HepG2 (cell line): Measurements from ENCODE around the gene REEP2. TPM values are rescaled to one million over a fixed set of nuclear protein-coding genes. Genes with fewer than 3 reads are reported as not detected.
A peak's percentile ranks its signal among the peaks of the same experiment; 100 is the strongest.

Source experiments
- BCL6 ChIP-seq: IDR thresholded peaks from 2 replicates; pipeline ENCODE4 v1.6.1; 2016; ENCODE audit warnings: missing genetic modification reagents, missing compliant biosample characterization
- CAMTA2 ChIP-seq: sonication (generic); formaldehyde crosslinking; IDR thresholded peaks from 2 replicates; pipeline ENCODE4 v1.4.0; 2020; ENCODE audit warnings: mild to moderate bottlenecking, missing genetic modification reagents, borderline replicate concordance
- CHCHD3 ChIP-seq: sonication (generic); formaldehyde crosslinking; IDR thresholded peaks from 2 replicates; pipeline ENCODE4 v1.8.0; 2022; ENCODE audit warnings: mild to moderate bottlenecking, missing genetic modification reagents, moderate library complexity
- CHD4 ChIP-seq: fragments of 200-600 bp; sonication (generic); IDR thresholded peaks from 2 replicates; pipeline ENCODE4 v1.7.0; 2017; ENCODE audit warnings: mild to moderate bottlenecking, low read length, borderline replicate concordance
- CREM ChIP-seq, 2 experiments: sonication (generic) in 1 of 2; formaldehyde crosslinking in 1 of 2; IDR thresholded peaks; 2 replicates each; pipeline versions ENCODE4 v1.4.0 to v1.6.1; 2016 to 2020; ENCODE audit warnings: antibody characterized with exemption in 1 of 2, mild to moderate bottlenecking in 1 of 2, missing genetic modification reagents in 1 of 2
- ELF3 ChIP-seq: IDR thresholded peaks from 2 replicates; pipeline ENCODE4 v1.6.1; 2016; ENCODE audit warnings: missing genetic modification reagents, missing compliant biosample characterization
- ELK4 ChIP-seq: sonication (generic); formaldehyde crosslinking; IDR thresholded peaks from 2 replicates; pipeline ENCODE4 v1.9.0; 2021; ENCODE audit warnings: missing genetic modification reagents, borderline replicate concordance
- MTF1 ChIP-seq: sonication (generic); formaldehyde crosslinking; IDR thresholded peaks from 2 replicates; pipeline ENCODE4 v1.5.0; 2020; ENCODE audit warnings: missing genetic modification reagents
- MYPOP ChIP-seq: sonication (generic); formaldehyde crosslinking; IDR thresholded peaks from 2 replicates; pipeline ENCODE4 v1.8.1; 2023; ENCODE audit warnings: mild to moderate bottlenecking, moderate library complexity, missing genetic modification reagents
- PLRG1 ChIP-seq: fragments of 450-650 bp; conservative IDR thresholded peaks from 2 replicates; pipeline ENCODE4 v1.6.1; 2016
- POLR2G ChIP-seq: fragments of 200-400 bp; formaldehyde crosslinking; IDR thresholded peaks from 2 replicates; pipeline ENCODE4 v1.6.1; 2018; ENCODE audit warnings: mild to moderate bottlenecking, low read depth, low read length, moderate library complexity
- RNF2 ChIP-seq: fragments of 450-650 bp; conservative IDR thresholded peaks from 2 replicates; pipeline ENCODE4 v1.6.1; 2016; ENCODE audit warnings: low read depth
- SIN3A ChIP-seq: IDR thresholded peaks from 2 replicates; pipeline ENCODE4 v1.6.1; 2011; ENCODE audit warnings: low read depth, mild to moderate bottlenecking, control low read depth, low read length, borderline replicate concordance
- SSRP1 ChIP-seq: IDR thresholded peaks from 2 replicates; pipeline ENCODE4 v1.6.1; 2016; ENCODE audit warnings: control low read depth
- THAP8 ChIP-seq: sonication (generic); formaldehyde crosslinking; IDR thresholded peaks from 2 replicates; pipeline ENCODE4 v1.5.1; 2020; ENCODE audit warnings: missing genetic modification reagents, mild to moderate bottlenecking, borderline replicate concordance
- THYN1 ChIP-seq: sonication (generic); formaldehyde crosslinking; IDR thresholded peaks from 2 replicates; pipeline ENCODE4 v1.8.1; 2023; ENCODE audit warnings: low read depth, mild to moderate bottlenecking, moderate library complexity, missing genetic modification reagents, borderline replicate concordance
- ZFP41 ChIP-seq: sonication (generic); formaldehyde crosslinking; IDR thresholded peaks from 2 replicates; pipeline ENCODE4 v1.4.0; 2020; ENCODE audit warnings: mild to moderate bottlenecking, missing genetic modification reagents, borderline replicate concordance
- ZNF18 ChIP-seq: sonication (generic); formaldehyde crosslinking; IDR thresholded peaks from 2 replicates; pipeline ENCODE4 v1.8.0; 2022; ENCODE audit warnings: mild to moderate bottlenecking, missing genetic modification reagents; ENCODE audit not compliant: insufficient replicate concordance
- ZNF263 ChIP-seq: sonication (generic); formaldehyde crosslinking; IDR thresholded peaks from 2 replicates; pipeline ENCODE4 v1.4.0; 2020; ENCODE audit warnings: missing genetic modification reagents
- ZNF331 ChIP-seq: sonication (generic); formaldehyde crosslinking; IDR thresholded peaks from 2 replicates; pipeline ENCODE4 v1.4.0; 2020; ENCODE audit warnings: missing genetic modification reagents
- ZNF432 ChIP-seq: sonication (generic); formaldehyde crosslinking; IDR thresholded peaks from 2 replicates; pipeline ENCODE4 v1.5.0; 2020; ENCODE audit warnings: missing genetic modification reagents, mild to moderate bottlenecking, borderline replicate concordance
- ZNF709 ChIP-seq: sonication (generic); formaldehyde crosslinking; IDR thresholded peaks from 2 replicates; pipeline ENCODE4 v1.5.0; 2020; ENCODE audit warnings: mild to moderate bottlenecking, missing genetic modification reagents
- ZNF740 ChIP-seq: sonication (generic); formaldehyde crosslinking; IDR thresholded peaks from 2 replicates; pipeline ENCODE4 v1.4.0; 2020; ENCODE audit warnings: missing genetic modification reagents
- ZNF883 ChIP-seq: sonication (generic); formaldehyde crosslinking; IDR thresholded peaks from 2 replicates; pipeline ENCODE4 v1.5.1; 2020; ENCODE audit warnings: mild to moderate bottlenecking, missing genetic modification reagents; ENCODE audit errors: not compliant biosample characterization
- polyA plus RNA-seq, 8 experiments: library from polyadenylated mRNA; depleted of rRNA in 3 of 8; stranded (reverse) in 7 of 8; unstranded in 1 of 8; fragments of >200 nt; fragmentation: Illumina TruSeq in 4 of 8; extraction: Trizol in 4 of 8; gene quantifications; 2 replicates each; pipeline versions ENCODE4 v1.2.1 to v1.2.3, GENCODE V29; 2011 to 2016; ENCODE audit warnings: low read depth in 4 of 8, missing spikeins in 1 of 8, mixed read lengths in 1 of 8; ENCODE audit not compliant: insufficient read depth in 1 of 8
- total RNA-seq, 5 experiments: library from RNA; depleted of rRNA; stranded (reverse); fragments of >200 nt; fragmentation: Illumina TruSeq; extraction: Trizol; gene quantifications; 2 replicates each; pipeline ENCODE4 v1.2.3, GENCODE V29; 2016; ENCODE audit warnings: low read depth in 1 of 5

Gene REEP2
- total and polyA plus RNA-seq, 2 of the 13 experiments (the other 11 are each of a cell fraction or from before 2014, with no cell fraction given) = 5.3 to 7.8 TPM

- 0 out of 2 replicates have a peak, but pooled peaks have one; percentile 33 for TF ChIP-seq POLR2G
- no peak for TF ChIP-seq ZNF432 (CRISPR knock-in tag)
- peak; percentile 17; the same call in 1 of the 2 replicates for TF ChIP-seq ZNF331 (CRISPR knock-in tag)
- TF ChIP-seq CHD4 = peak; percentile 86; the same call in 1 of the 2 replicates
- peak; percentile 65 for TF ChIP-seq ZNF18 (CRISPR knock-in tag)
- peak; percentile 86 for TF ChIP-seq RNF2
- TF ChIP-seq MTF1 (CRISPR knock-in tag) = no peak
- 0 out of 2 replicates have a peak, but pooled peaks have one; percentile 16 for TF ChIP-seq ELF3 (CRISPR knock-in tag)
- TF ChIP-seq CHCHD3 (CRISPR knock-in tag) = no peak
- 0 out of 2 replicates have a peak, but pooled peaks have one; percentile 9 for TF ChIP-seq THYN1 (CRISPR knock-in tag)
- TF ChIP-seq SSRP1 (CRISPR knock-in tag) = no peak
- TF ChIP-seq SIN3A = peak; percentile 71; the same call in 1 of the 2 replicates
- no peak; the same call in 1 of the 2 replicates for TF ChIP-seq CAMTA2 (CRISPR knock-in tag)
- no peak; the same call in 1 of the 2 replicates for TF ChIP-seq ZNF709 (CRISPR knock-in tag)
- TF ChIP-seq CREM (IDR thresholded peaks at IDR 0.05) = no peak
- TF ChIP-seq CREM (CRISPR knock-in tag; IDR thresholded peaks at IDR 0.05) = no peak
- TF ChIP-seq ZNF883 (CRISPR knock-in tag) = peak; percentile 14
- TF ChIP-seq THAP8 (CRISPR knock-in tag) = no peak
- TF ChIP-seq MYPOP (CRISPR knock-in tag) = 0 out of 2 replicates have a peak, but pooled peaks have one; percentile 20
- TF ChIP-seq BCL6 (CRISPR knock-in tag) = peak; percentile 32; the same call in 1 of the 2 replicates
- TF ChIP-seq ZNF263 = peak; percentile 95
- no peak for TF ChIP-seq ZNF740 (CRISPR knock-in tag)
- TF ChIP-seq ZFP41 (CRISPR knock-in tag) = peak; percentile 21; the same call in 1 of the 2 replicates
- TF ChIP-seq PLRG1 = no peak
- peak; percentile 99; the same call in 1 of the 2 replicates for TF ChIP-seq ELK4
Measured at GRCh38 chr5:138464388-138465260, 25.8 kb downstream of the REEP2 start (continued).
